Panc1 (cell line): ENCODE data around the gene HLA-F. TPM values are rescaled to one million over a fixed set of nuclear protein-coding genes. Genes with fewer than 3 reads are reported as not detected.

Experiments used
- ATAC-seq: fragments of 200-7000 bp; cut with Tn5 transposase; 2 replicates; pipeline ENCODE4 v1.9.1; 2020; ENCODE audit warnings: mild to moderate bottlenecking, moderate library complexity
- BruUV-seq: library from RNA; stranded (reverse); fragments of 400-500 nt; replicated peaks from 2 replicates; lab custom pipeline; 2021; lab: Mats Ljungman, UMichigan
- CTCF ChIA-PET: fragments of 300-600 bp; sonication (Branson Sonifier 250); formaldehyde crosslinking; loops from one replicate; lab custom pipeline; 2022; ENCODE audit warnings: antibody characterized with exemption; lab: Charles Lee
- POLR2A ChIA-PET: fragments of 300-600 bp; sonication (Branson Sonifier 250); formaldehyde crosslinking; loops from one replicate; lab custom pipeline; 2022; ENCODE audit warnings: antibody characterized with exemption; lab: Charles Lee
- DNase-seq: peaks from one replicate; pipeline ENCODE4 v3.0.0-alpha.2; 2010; ENCODE audit warnings: low read depth, low spot score
- H3K27ac ChIP-seq: 2 replicates; pipeline ENCODE4 v1.5.1; 2011; ENCODE audit warnings: mild to moderate bottlenecking, low read length, inconsistent platforms
- H3K27me3 ChIP-seq: fragments of 200-500 bp; sonication (Bioruptor generic); 2 replicates; pipeline ENCODE4 v1.6.0; 2014; ENCODE audit warnings: low read length, inconsistent platforms; ENCODE audit not compliant: control insufficient read depth, insufficient read depth
- H3K36me3 ChIP-seq: fragments of 200-500 bp; sonication (Bioruptor generic); 2 replicates; pipeline ENCODE4 v1.5.1; 2014; ENCODE audit warnings: inconsistent platforms, mild to moderate bottlenecking, low read length, moderate library complexity; ENCODE audit not compliant: control insufficient read depth, insufficient read depth
- H3K4me1 ChIP-seq: 2 replicates; pipeline ENCODE4 v1.5.1; 2011; ENCODE audit warnings: inconsistent platforms, mild to moderate bottlenecking, low read length, moderate library complexity; ENCODE audit not compliant: control insufficient read depth, insufficient read depth
- H3K4me3 ChIP-seq, 2 experiments: 2 replicates each; pipeline ENCODE4 v1.5.1; 2011 to 2012; ENCODE audit warnings: low read depth in 2 of 2, low read length in 2 of 2, mild to moderate bottlenecking in 2 of 2, inconsistent platforms in 1 of 2, moderate library complexity in 1 of 2
- H3K9me3 ChIP-seq: fragments of 200-500 bp; sonication (Bioruptor generic); 2 replicates; pipeline ENCODE4 v1.5.1; 2014; ENCODE audit warnings: low read depth, mild to moderate bottlenecking, inconsistent platforms, low read length, moderate library complexity; ENCODE audit not compliant: control insufficient read depth, insufficient read depth
- POLR2AphosphoS5 ChIP-seq: IDR thresholded peaks from 2 replicates; pipeline ENCODE4 v1.6.1; 2012; ENCODE audit warnings: mild to moderate bottlenecking, low read depth, low read length, moderate library complexity
- REST ChIP-seq, 2 experiments: IDR thresholded peaks; 2 replicates each; pipeline ENCODE4 v1.6.1; 2011 to 2012; ENCODE audit warnings: low read depth in 2 of 2, control low read depth in 1 of 2, low read length in 1 of 2, mild to moderate bottlenecking in 1 of 2, moderate library complexity in 1 of 2; ENCODE audit not compliant: insufficient read depth in 1 of 2
- SIN3A ChIP-seq: IDR thresholded peaks from 2 replicates; pipeline ENCODE4 v1.6.1; 2012; ENCODE audit warnings: low read depth, mild to moderate bottlenecking, low read length, moderate library complexity, borderline replicate concordance; ENCODE audit not compliant: insufficient read depth
- TCF7L2 ChIP-seq: IDR thresholded peaks from 2 replicates; pipeline ENCODE4 v1.6.1; 2011; ENCODE audit warnings: mild to moderate bottlenecking, low read depth, low read length, inconsistent platforms
- in situ Hi-C: cut with HindIII; loops from 2 replicates; pipeline ENCODE4 v1.10.0; 2016; ENCODE audit warnings: low sequenced_read_pairs, low pct_unique_long_range_greater_than_20kb
- intact Hi-C: fragments of 100-400 bp; cut with micrococcal nuclease; formaldehyde crosslinking; loops from one replicate; pipeline ENCODE4 v1.10.0; 2022; ENCODE audit not compliant: unreplicated experiment
- total RNA-seq: library from RNA; stranded (reverse); gene quantifications from one replicate; pipeline ENCODE4 v1.2.1, GENCODE V29; 2021; ENCODE audit not compliant: unreplicated experiment
- TF ChIP-seq, protein P1 (sequence below): fragments of 450-650 bp; IDR thresholded peaks from 2 replicates; pipeline ENCODE4 v1.5.1; 2017; ENCODE audit warnings: mild to moderate bottlenecking

Gene HLA-F
- total RNA-seq, 1 experiment from 2014 or later, result 7.5 TPM

DNA sequence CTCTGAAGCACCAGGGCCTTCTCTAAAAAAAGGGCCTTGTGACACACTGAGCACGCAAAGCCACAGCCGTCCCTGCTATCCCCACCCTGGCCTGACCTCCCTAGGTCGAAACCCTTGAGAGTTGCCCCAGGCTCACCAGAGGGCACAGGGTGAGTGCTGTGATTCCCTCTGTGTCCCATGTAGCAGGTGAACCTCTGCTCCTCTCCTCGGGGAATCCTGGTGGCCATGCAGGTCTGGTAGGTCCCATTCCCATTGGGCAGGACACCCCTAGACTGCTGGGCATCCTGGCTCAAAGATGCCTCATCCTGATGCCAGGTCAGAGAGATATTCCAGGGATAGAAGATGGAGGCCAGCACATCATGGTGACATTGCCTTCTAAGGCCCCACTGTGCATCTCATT is 20.9 kb downstream of the HLA-F start:
- no peak for ATAC-seq
- H3K4me3 ChIP-seq, result no peak overlapping the region
- H3K36me3 ChIP-seq, result no peaks in the 10 kb centered on the region
- H3K4me1 ChIP-seq, result no peaks in the 10 kb centered on the region
- no peaks in the 10 kb centered on the region for H3K9me3 ChIP-seq
- H3K27me3 ChIP-seq, result no peaks in the 10 kb centered on the region; the same call in 1 of the 2 replicates
- intact Hi-C loops (no loop called here), in situ Hi-C loops (no loop called here)
- DNase-seq, result no peak
- ChIA-PET CTCF (no interaction called here), POLR2A (no interaction called here)
- no peak overlapping the region for H3K27ac ChIP-seq
- BruUV-seq, result no TSS peak
- TF ChIP-seq TCF7L2 (no peak), REST (IDR thresholded peaks at IDR 0.05; ENCODE audit: insufficient read depth in 1 of 2, low read depth in 2 of 2, low read length in 1 of 2) (no peak), POLR2AphosphoS5 (no peak), SIN3A (no peak)
- TF ChIP-seq, protein P1, sequence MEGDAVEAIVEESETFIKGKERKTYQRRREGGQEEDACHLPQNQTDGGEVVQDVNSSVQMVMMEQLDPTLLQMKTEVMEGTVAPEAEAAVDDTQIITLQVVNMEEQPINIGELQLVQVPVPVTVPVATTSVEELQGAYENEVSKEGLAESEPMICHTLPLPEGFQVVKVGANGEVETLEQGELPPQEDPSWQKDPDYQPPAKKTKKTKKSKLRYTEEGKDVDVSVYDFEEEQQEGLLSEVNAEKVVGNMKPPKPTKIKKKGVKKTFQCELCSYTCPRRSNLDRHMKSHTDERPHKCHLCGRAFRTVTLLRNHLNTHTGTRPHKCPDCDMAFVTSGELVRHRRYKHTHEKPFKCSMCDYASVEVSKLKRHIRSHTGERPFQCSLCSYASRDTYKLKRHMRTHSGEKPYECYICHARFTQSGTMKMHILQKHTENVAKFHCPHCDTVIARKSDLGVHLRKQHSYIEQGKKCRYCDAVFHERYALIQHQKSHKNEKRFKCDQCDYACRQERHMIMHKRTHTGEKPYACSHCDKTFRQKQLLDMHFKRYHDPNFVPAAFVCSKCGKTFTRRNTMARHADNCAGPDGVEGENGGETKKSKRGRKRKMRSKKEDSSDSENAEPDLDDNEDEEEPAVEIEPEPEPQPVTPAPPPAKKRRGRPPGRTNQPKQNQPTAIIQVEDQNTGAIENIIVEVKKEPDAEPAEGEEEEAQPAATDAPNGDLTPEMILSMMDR, result no peak

DNA sequence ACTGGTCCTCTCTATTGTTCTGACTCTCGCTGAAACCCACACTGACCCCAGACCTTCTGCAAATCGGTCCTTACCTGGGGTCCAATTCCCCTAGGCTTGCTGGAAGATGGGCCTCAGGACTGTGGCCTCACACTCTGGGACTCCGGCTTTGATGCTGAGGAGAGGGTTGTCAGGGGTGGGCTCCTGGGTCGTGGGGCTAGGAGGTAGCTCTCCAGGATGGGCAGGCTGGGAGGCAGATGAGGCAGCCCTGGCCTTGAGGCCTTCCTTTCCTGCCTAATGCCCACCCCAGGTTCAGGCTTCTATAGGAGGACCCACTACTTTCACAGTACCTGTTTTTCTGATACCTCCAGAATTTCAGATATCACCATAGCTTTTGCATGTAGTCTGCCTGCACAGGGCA is 21.4 kb downstream of the HLA-F start:
- no TSS peak for BruUV-seq
- TF ChIP-seq TCF7L2 (no peak), SIN3A (no peak), REST (IDR thresholded peaks at IDR 0.05; ENCODE audit: insufficient read depth in 1 of 2, low read depth in 2 of 2, low read length in 1 of 2) (no peak), POLR2AphosphoS5 (no peak)
- TF ChIP-seq, protein P1, result no peak
- Histone ChIP-seq H3K27ac (no peak overlapping the region), H3K4me1 (no peaks in the 10 kb centered on the region), H3K9me3 (no peaks in the 10 kb centered on the region), H3K36me3 (no peaks in the 10 kb centered on the region), H3K27me3 (no peaks in the 10 kb centered on the region; the same call in 1 of the 2 replicates), H3K4me3 (no peak overlapping the region)
- DNase-seq, result no peak
- ATAC-seq, result no peak
- intact Hi-C loops, result no loop called here
- POLR2A ChIA-PET, result no interaction called here
- in situ Hi-C loops, result no loop called here
- CTCF ChIA-PET, result no interaction called here
